ENCODE results near the gene PIP5KL1. TPM values are rescaled to one million over a fixed set of nuclear protein-coding genes. Genes with fewer than 3 reads are reported as not detected.
A peak's percentile ranks its signal among the peaks of the same experiment; 100 is the strongest.

Gene PIP5KL1
- total RNA-seq, 4 donors from 2014 or later, result 4.6 TPM; not detected in 3

DNA sequence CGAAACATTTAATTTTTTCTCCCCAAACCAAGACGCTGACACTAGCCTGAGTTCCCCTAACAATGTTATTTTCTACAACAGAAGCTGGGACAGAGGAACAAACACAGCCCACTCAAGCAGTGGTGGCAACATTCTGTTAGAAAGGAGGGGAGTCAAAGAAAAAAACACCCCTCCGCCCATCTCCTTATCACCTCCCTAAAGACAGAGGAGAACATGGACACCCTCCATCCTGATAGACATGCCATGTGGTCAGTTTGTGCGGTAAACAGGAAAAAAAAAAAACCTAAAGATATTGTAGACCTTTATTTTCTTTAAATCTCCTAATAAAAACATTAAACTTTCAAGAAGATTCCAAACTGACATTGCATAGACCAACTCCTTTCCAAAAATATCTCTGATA lies 10.0 kb upstream of the PIP5KL1 start:
- Histone ChIP-seq H3K9me3 (no peaks in the 10 kb centered on the region), H3K4me3 (no peak overlapping the region), H3K4me1 (peaks cover 8 to 26% (median 23%) of the 10 kb centered on the region in 4 donors), H3K27me3 (no peaks in the 10 kb centered on the region), H3K36me3 (peaks cover 0 to 12% (median 0%) of the 10 kb centered on the region in 4 donors), H3K27ac (no peak overlapping the region)
- intact Hi-C loops (cut with DNase I; ENCODE audit: low total_unique reads), result loop anchor here (5.0 kb wide), 1 partner anchor 42 kb away; the partner anchor contains the start of gene EEIG1
- no peak for DNase-seq
- in situ Hi-C loops (cut with MboI; ENCODE audit: low pct_ligation_motif_present in 1 of 4, low pct_unique_long_range_greater_than_20kb in 1 of 4, low sequenced_read_pairs in 3 of 4), result loop anchor here in 2 of 4 donors (10.0 kb wide), 1 partner anchor 94 kb away; no protein-coding TSS in a partner anchor
- WGBS, 2 donors (ENCODE audit: low coverage in 1 of 2), result 88 to 98% methylated on average over 3 to 4 of the region's 4 CpGs
- TF ChIP-seq POLR2A (IDR thresholded peaks at IDR 0.05), result no peak
- no peak for TF ChIP-seq POLR2AphosphoS5 (IDR thresholded peaks at IDR 0.05)
- TF ChIP-seq EP300 (IDR thresholded peaks at IDR 0.05; ENCODE audit: low read depth), result no peak
- no peak for TF ChIP-seq CTCF (IDR thresholded peaks at IDR 0.05)

DNA sequence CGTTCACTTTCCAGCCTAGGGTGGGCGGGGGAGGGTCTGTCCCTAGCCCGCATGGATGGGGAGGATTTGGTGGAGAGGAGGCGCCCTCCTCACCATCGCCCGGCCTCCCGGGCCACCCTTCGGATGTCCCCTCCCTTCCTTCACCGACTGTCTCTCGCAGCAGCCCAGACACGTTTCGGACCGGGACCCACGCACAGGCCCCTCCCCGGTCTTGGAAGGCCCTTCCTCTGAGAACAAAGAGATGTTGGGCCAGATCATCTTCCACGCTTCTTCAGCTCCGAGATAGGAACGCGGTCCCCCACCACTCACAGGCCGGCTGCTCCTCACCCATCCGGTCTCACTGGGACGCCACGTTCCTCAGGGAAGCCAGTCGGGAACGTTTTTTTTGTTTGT lies 7.7 kb upstream of the PIP5KL1 start:
- Histone ChIP-seq H3K9me3 (no peaks in the 10 kb centered on the region), H3K36me3 (no peaks in the 10 kb centered on the region), H3K27ac (peak overlapping the region; percentile 51 to 74 (median 62)), H3K4me1 (peaks cover 8 to 29% (median 21%) of the 10 kb centered on the region in 4 donors), H3K4me3 (peak overlapping the region; percentile 1 to 57 (median 48)), H3K27me3 (no peaks in the 10 kb centered on the region)
- WGBS, 2 donors (ENCODE audit: low coverage in 1 of 2), result 33% methylated on average over 25 of the region's 25 CpGs; no CpG with 5 or more reads in 1 of the 2 donors
- no peak for DNase-seq
- TF ChIP-seq EP300 (IDR thresholded peaks at IDR 0.05; ENCODE audit: low read depth) (no peak), POLR2AphosphoS5 (IDR thresholded peaks at IDR 0.05) (peak in 2 of 3 donors; percentile 45 to 47), CTCF (IDR thresholded peaks at IDR 0.05) (no peak)
- intact Hi-C loops (cut with DNase I; ENCODE audit: low total_unique reads), result no loop called here
- in situ Hi-C loops (cut with MboI; ENCODE audit: low pct_ligation_motif_present in 1 of 4, low pct_unique_long_range_greater_than_20kb in 1 of 4, low sequenced_read_pairs in 3 of 4), result no loop called here

- DNase-seq, result peak; percentile 88
- H3K27me3 ChIP-seq, result no peaks in the 10 kb centered on the region
Measured at GRCh38 chr9:127937388-127938297, 7.1 kb upstream of the PIP5KL1 start, which contains the start of gene DPM2. DPM2 (minus strand) TSS chr9:127937854; CDS start chr9:127937820, 34 bp downstream.

More at GRCh38 chr9:127937388-127938297, 7.1 kb upstream of the PIP5KL1 start, which contains the start of gene DPM2:
- intact Hi-C loops (cut with DNase I; ENCODE audit: low total_unique reads) (no loop called here), in situ Hi-C loops (cut with MboI; ENCODE audit: low pct_ligation_motif_present in 1 of 4, low pct_unique_long_range_greater_than_20kb in 1 of 4, low sequenced_read_pairs in 3 of 4) (no loop called here)
- 0 to 4% methylated on average over 13 to 57 of the region's 60 CpGs for WGBS, 2 donors (ENCODE audit: low coverage in 1 of 2)
- Histone ChIP-seq H3K36me3 (no peaks in the 10 kb centered on the region), H3K9me3 (no peaks in the 10 kb centered on the region), H3K27ac (peak within 1 kb of the TSS; percentile 51 to 74 (median 62)), H3K4me1 (peaks cover 8 to 29% (median 20%) of the 10 kb centered on the region in 4 donors), H3K4me3 (peak within 1 kb of the TSS; percentile 44 to 57 (median 52))
- no peak for TF ChIP-seq CTCF (IDR thresholded peaks at IDR 0.05)
- TF ChIP-seq EP300 (IDR thresholded peaks at IDR 0.05; ENCODE audit: low read depth), result no peak
- TF ChIP-seq POLR2AphosphoS5 (IDR thresholded peaks at IDR 0.05), result peak; percentile 66 to 90 (median 90)
- peak; percentile 72 for TF ChIP-seq POLR2A (IDR thresholded peaks at IDR 0.05)
